Prostate gland (tissue), 2 donors: ENCODE results near the gene DLL1. TPM values are rescaled to one million over a fixed set of nuclear protein-coding genes. Genes with fewer than 3 reads are reported as not detected.

Source experiments
- DNase-seq: peaks from one replicate; pipeline ENCODE4 v3.0.0-alpha.2; 2019; ENCODE audit warnings: low spot score
- H3K27ac ChIP-seq, 2 donors: fragments of 200-600 bp; sonication (generic); 2 replicates each; pipeline ENCODE4 v1.5.1; 2017 to 2019
- H3K27me3 ChIP-seq: fragments of 200-600 bp; sonication (generic); replicated peaks from 2 replicates; pipeline ENCODE4 v1.5.1; 2019; ENCODE audit not compliant: insufficient read depth
- H3K36me3 ChIP-seq, 2 donors: fragments of 200-600 bp; sonication (generic); 1 replicate in 1 of 2; 2 replicates in 1 of 2; pipeline versions ENCODE4 v1.5.1 to v1.8.1; 2017 to 2019
- H3K4me1 ChIP-seq: fragments of 200-600 bp; sonication (generic); replicated peaks from 2 replicates; pipeline ENCODE4 v1.5.1; 2019
- H3K4me3 ChIP-seq, 2 donors: fragments of 200-600 bp; sonication (generic); 2 replicates each; pipeline ENCODE4 v1.5.1; 2017 to 2019
- H3K9me3 ChIP-seq: fragments of 200-600 bp; sonication (generic); 2 replicates; pipeline ENCODE4 v1.5.1; 2017
- POLR2A ChIP-seq: fragments of 450-650 bp; IDR thresholded peaks from one replicate; pipeline ENCODE4 v1.6.1; 2016; ENCODE audit warnings: antibody characterized with exemption, mild to moderate bottlenecking
- POLR2AphosphoS5 ChIP-seq: sonication (generic); formaldehyde crosslinking; IDR thresholded peaks from one replicate; pipeline ENCODE4 v1.6.1; 2017; ENCODE audit warnings: antibody characterized with exemption
- WGBS: methylation state at CpG from one replicate; pipeline ENCODE4 v1.1.5; 2018; 5-methylcytosine and 5-hydroxymethylcytosine counted together
- intact Hi-C: fragments of 100-400 bp; cut with DNase I; formaldehyde crosslinking; loops from one replicate; pipeline ENCODE4 v1.14.2; 2022
- total RNA-seq, 2 donors: library from RNA; depleted of rRNA; stranded (reverse); fragments of >200 nt; gene quantifications; one replicate each; pipeline ENCODE4 v1.1.0, GENCODE V29; 2016
- TF ChIP-seq, protein P1 (sequence below), 4 experiments: fragments of 200-600 bp in 2 of 4; fragments of 450-650 bp in 2 of 4; sonication (generic) in 2 of 4; IDR thresholded peaks; 1 replicate in 3 of 4; 2 replicates in 1 of 4; pipeline ENCODE4 v1.5.1; 2016 to 2019; ENCODE audit warnings: antibody characterized with exemption in 4 of 4, mild to moderate bottlenecking in 2 of 4, moderate library complexity in 2 of 4

DLL1 gene
- total RNA-seq, 2 donors from 2014 or later: 16.0 to 40.4 TPM

DNA sequence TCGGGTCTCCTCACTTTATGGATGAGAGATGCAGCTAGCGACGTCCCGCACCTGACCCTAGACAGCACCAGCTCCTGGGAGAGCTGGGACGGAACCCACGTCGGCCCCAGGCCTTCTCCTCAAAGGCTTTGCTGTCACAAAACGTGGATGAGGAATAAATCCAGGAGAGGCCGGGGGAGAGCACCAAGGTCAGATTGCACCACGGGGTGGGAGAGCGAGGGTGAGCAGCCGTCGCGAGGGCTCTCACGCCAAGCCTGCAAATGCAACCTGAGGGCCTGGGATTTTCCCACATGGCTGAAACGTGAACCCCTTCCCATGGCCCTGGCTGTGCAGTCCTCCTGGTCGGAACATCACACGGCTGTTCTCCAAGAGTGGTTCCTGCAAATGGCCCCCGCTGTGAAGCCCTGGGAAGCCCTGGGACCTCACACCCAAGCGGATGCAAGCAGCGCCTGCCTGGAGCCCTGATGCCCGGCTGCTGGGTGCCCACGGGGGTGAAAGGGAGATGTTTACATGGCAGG lies 45.3 kb downstream of the DLL1 start:
- no peak for DNase-seq
- no peaks in the 10 kb centered on the region for H3K27me3 ChIP-seq
- H3K27ac ChIP-seq: no peak overlapping the region
- no peak overlapping the region for H3K4me3 ChIP-seq
- no peaks in the 10 kb centered on the region for H3K36me3 ChIP-seq
- intact Hi-C loops: no loop called here
- 88% methylated on average over 19 of the region's 23 CpGs for WGBS
- TF ChIP-seq, protein P1, sequence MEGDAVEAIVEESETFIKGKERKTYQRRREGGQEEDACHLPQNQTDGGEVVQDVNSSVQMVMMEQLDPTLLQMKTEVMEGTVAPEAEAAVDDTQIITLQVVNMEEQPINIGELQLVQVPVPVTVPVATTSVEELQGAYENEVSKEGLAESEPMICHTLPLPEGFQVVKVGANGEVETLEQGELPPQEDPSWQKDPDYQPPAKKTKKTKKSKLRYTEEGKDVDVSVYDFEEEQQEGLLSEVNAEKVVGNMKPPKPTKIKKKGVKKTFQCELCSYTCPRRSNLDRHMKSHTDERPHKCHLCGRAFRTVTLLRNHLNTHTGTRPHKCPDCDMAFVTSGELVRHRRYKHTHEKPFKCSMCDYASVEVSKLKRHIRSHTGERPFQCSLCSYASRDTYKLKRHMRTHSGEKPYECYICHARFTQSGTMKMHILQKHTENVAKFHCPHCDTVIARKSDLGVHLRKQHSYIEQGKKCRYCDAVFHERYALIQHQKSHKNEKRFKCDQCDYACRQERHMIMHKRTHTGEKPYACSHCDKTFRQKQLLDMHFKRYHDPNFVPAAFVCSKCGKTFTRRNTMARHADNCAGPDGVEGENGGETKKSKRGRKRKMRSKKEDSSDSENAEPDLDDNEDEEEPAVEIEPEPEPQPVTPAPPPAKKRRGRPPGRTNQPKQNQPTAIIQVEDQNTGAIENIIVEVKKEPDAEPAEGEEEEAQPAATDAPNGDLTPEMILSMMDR (IDR thresholded peaks at IDR 0.05): no peak
- TF ChIP-seq POLR2A (no peak), POLR2AphosphoS5 (no peak)
- no peaks in the 10 kb centered on the region for H3K9me3 ChIP-seq
- no peaks in the 10 kb centered on the region for H3K4me1 ChIP-seq

- TF ChIP-seq POLR2A: no peak
- no peak for DNase-seq
- H3K9me3 ChIP-seq: no peaks in the 10 kb centered on the region
- no peaks in the 10 kb centered on the region for H3K27me3 ChIP-seq
- H3K27ac ChIP-seq: no peak overlapping the region
- intact Hi-C loops: no loop called here
- no peaks in the 10 kb centered on the region for H3K4me1 ChIP-seq
- H3K36me3 ChIP-seq: no peaks in the 10 kb centered on the region
- WGBS: 86% methylated on average over 26 of the region's 26 CpGs
- no peak overlapping the region for H3K4me3 ChIP-seq
Measured at GRCh38 chr6:170244721-170245474, 46.0 kb downstream of the DLL1 start.

GRCh38 chr6:170243791-170244291 lies 47.0 kb downstream of the DLL1 start:
- H3K9me3 ChIP-seq: no peaks in the 10 kb centered on the region
- DNase-seq: no peak
- H3K36me3 ChIP-seq: no peaks in the 10 kb centered on the region
- 66% methylated on average over 21 of the region's 21 CpGs for WGBS
- no peak overlapping the region for H3K27ac ChIP-seq
- intact Hi-C loops: no loop called here
- H3K4me3 ChIP-seq: no peak overlapping the region
- H3K4me1 ChIP-seq: no peaks in the 10 kb centered on the region
- no peak for TF ChIP-seq POLR2AphosphoS5
- no peak for TF ChIP-seq POLR2A
- TF ChIP-seq, protein P1 (IDR thresholded peaks at IDR 0.05): no peak
- no peaks in the 10 kb centered on the region for H3K27me3 ChIP-seq

- TF ChIP-seq, protein P1 (IDR thresholded peaks at IDR 0.05): no peak
- no peak for TF ChIP-seq POLR2A
- no peak for TF ChIP-seq POLR2AphosphoS5
- Histone ChIP-seq H3K36me3 (no peaks in the 10 kb centered on the region), H3K4me3 (no peak overlapping the region), H3K4me1 (no peaks in the 10 kb centered on the region), H3K27ac (no peak overlapping the region), H3K27me3 (no peaks in the 10 kb centered on the region), H3K9me3 (no peaks in the 10 kb centered on the region)
- 82% methylated on average over 7 of the region's 7 CpGs for WGBS
- DNase-seq: no peak
- intact Hi-C loops: no loop called here
Measured at GRCh38 chr6:170243386-170243785, 47.5 kb downstream of the DLL1 start.

DNA sequence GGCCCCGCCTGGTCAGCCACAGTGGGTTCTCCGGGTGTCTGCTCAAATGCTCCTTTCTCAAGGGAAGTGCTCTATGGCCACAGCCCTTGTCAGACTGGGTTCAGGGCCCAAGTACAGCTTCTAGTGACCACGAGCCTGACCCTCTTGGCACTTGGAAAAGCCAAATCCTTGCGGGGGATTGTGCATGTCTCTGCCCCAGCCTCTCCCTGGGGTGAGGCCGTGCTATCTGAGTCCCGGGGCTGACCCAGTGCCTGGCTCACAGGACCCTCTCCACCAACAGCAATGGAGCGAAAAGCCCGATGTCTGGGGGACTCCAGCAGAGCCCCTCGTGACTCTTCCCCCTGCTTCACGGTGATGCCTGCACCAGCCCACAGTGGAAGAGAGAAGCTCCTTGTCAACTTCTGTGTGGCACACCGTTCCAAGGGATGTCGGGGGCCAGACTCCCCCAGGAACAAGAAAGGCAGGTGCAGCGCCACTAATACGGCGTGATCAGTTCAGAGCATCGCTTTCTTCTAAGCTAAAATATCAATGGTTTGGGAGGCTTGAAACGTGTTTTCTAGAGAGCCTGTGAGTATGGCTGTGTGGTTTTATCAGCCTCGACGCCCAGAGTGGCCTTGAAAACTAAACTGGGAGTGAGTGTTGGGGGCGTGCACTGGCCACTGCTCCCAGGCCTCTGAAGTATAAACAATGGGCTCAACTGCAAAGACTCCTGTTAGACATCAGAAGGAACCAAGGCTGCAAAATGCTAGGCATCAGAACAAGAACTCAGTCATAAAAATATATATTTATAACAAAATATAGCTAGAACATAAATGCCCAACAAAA lies 51.9 kb downstream of the DLL1 start:
- TF ChIP-seq, protein P1 (IDR thresholded peaks at IDR 0.05): no peak
- TF ChIP-seq POLR2A (no peak), POLR2AphosphoS5 (no peak)
- intact Hi-C loops: no loop called here
- Histone ChIP-seq H3K9me3 (no peaks in the 10 kb centered on the region), H3K4me3 (no peak overlapping the region), H3K36me3 (no peaks in the 10 kb centered on the region), H3K27ac (no peak overlapping the region), H3K4me1 (no peaks in the 10 kb centered on the region), H3K27me3 (no peaks in the 10 kb centered on the region)
- WGBS: 90% methylated on average over 19 of the region's 20 CpGs
- no peak for DNase-seq
